OCI-LY3 (cell line): ENCODE data around the gene SLC25A26.

Experiments used
- EZH2phosphoT487 ChIP-seq: fragments of 200-600 bp; shearing (Covaris generic); IDR thresholded peaks from 2 replicates; pipeline ENCODE4 v1.6.1; 2018; ENCODE audit warnings: antibody characterized with exemption, mixed run types, low read depth
- TF ChIP-seq, protein P1 (sequence below): fragments of 200-600, 300-600 bp; sonication (generic); IDR thresholded peaks from 2 replicates; pipeline ENCODE4 v1.5.1; 2014; ENCODE audit warnings: antibody characterized with exemption, low read length, low read depth

DNA sequence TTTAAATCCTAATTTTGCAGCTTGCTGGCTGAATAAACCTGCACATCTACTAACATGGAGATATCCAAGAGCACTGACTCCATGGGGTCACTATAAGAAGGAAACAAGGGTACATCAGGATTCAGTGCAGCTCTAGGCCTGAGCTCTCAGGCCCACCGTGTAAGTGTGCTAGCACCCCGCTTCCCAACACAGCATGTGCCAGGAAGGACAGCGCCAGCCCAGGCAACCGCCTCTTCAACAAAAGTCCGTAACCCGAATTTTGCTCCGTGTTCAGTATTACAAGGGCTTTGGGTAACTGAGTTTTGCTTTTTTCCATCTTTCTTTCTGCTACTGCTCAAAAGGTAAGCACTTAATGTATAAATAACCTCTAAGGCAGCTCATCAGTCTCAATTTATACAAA lies 190.2 kb downstream of the SLC25A26 start:
- TF ChIP-seq, protein P1, sequence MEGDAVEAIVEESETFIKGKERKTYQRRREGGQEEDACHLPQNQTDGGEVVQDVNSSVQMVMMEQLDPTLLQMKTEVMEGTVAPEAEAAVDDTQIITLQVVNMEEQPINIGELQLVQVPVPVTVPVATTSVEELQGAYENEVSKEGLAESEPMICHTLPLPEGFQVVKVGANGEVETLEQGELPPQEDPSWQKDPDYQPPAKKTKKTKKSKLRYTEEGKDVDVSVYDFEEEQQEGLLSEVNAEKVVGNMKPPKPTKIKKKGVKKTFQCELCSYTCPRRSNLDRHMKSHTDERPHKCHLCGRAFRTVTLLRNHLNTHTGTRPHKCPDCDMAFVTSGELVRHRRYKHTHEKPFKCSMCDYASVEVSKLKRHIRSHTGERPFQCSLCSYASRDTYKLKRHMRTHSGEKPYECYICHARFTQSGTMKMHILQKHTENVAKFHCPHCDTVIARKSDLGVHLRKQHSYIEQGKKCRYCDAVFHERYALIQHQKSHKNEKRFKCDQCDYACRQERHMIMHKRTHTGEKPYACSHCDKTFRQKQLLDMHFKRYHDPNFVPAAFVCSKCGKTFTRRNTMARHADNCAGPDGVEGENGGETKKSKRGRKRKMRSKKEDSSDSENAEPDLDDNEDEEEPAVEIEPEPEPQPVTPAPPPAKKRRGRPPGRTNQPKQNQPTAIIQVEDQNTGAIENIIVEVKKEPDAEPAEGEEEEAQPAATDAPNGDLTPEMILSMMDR, result no peak
- no peak for TF ChIP-seq EZH2phosphoT487
